Measurements from ENCODE around the gene TRRAP.
A peak's percentile ranks its signal among the peaks of the same experiment; 100 is the strongest.
"Not testable (repeated sequence)": the region's sequence is repeated elsewhere in the genome, so short reads cannot be mapped to it uniquely, and the experiment has no call there.

TRRAP gene

DNA sequence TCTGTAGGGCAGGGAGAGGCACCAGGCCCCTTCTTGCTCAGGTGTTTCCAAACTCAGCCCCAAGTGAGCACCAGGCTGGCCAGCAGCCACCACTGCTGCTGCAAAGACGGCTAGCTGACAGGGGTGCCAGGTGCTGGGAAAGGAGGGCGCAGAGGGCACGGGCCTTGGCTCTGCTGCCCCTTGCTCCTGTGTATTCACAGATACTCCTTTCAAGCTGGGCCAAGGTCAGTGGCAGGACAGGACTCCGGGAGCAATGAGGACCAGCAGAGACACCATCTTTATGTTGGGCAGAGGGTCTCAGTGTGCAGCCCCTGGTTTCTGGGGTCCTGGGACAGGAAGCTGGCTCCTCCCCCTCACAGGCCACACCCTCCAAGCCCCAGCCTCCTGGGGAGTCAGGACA, 155.4 kb downstream of the TRRAP start:
- no peak for DNase-seq

DNA sequence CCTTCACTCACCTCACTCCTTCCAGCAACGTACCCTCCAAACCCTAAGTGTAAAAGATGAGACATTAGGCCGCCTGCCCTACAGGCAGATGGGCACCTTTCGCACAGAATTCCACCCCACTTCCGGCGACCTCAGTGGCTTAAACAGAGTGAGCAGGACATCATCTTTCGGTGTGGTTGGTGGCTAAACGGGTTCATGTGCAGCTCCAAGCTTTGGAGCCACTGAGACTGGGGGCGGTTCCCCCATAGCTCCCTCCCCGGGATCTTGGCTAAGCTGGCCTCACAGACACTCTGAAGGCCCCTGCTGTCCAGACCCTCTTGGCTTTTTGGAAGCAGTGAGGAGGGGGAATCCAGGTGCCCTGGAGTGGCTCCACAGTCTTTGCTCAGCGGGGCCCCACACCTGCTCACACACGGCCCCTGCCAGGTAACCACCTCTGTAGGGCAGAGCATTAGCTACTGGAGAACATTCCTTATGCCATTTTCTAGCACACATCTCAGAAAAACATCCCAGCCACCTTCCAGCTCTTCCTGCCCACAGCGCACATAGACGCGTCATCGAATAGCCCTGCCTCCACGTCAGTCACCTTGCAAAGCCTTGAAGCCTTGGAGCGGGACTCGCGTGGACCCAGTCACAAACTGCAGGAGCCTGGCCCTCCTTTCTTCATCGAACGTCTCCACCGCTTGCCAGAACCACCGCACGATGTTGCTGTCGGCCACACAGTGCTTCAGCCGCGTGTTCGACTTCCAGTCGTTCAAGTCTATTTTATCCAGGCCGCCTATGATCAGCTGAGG, 156.8 kb downstream of the TRRAP start:
- no peak for DNase-seq

DNA sequence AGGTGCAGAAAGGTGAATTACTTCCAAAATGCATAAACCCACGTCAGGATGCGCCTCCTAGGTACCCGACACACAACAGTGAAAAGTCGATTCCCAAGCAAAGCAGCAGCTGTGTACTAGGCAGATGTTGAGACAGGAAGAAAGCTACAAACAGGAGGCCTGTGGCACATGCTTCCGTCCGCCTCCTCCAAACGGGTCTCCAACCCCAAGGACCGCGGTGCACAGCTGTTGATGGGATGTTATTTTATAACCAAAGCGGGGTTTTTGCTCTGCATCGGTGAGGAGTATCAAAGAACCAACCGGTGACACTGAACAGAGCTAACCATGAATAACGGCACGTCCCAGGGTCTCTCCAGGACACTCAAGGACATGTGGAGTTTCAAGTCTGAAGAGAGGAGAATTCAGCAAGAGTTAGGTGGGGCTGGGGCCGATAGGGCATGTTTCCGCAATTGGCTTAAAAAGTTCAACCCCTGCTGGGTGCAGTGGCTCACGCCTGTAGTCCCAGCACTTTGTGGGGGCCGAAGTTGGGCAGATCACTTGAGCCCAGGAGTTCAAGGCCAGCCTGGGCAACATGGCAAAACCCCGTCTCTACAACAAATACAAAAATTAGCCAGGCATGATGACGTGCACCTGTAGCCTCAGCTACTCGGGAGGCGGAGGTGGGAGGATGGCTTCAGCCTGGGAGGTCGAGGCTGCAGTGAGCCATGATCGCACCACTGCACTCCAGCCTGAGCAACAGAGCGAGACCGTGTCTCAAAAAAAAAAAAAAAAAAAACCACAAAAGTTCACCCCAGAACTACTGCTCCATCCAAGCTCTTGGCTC, 157.6 kb downstream of the TRRAP start:
- DNase-seq, result no peak

DNA sequence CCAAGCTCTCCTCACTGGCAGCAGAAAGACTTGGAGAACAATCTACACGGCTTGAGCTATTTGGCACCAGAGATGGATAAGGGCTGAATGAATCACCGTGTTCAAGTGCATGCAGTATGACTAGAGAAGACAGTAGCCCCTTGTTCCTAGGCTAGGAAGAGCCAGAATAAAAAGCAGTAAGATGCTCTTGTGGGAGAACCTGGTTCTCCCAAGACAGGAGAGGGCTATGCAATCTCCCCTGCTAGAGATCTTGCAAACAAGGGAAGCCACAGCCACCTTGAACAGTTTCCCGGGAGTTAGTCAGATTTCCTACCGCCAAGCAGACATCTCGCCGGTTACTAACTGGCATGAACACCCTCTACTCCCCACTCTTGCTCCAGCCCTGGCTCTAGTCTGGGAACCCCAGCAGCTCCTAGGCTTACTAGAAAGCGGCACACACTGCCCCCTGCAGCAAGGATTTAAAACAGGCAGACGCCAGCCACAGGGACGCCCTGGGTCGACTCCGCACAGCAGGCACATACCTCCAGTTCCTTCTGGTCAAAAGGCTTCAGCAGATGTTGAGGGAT, 158.3 kb downstream of the TRRAP start:
- DNase-seq, result no peak

DNA sequence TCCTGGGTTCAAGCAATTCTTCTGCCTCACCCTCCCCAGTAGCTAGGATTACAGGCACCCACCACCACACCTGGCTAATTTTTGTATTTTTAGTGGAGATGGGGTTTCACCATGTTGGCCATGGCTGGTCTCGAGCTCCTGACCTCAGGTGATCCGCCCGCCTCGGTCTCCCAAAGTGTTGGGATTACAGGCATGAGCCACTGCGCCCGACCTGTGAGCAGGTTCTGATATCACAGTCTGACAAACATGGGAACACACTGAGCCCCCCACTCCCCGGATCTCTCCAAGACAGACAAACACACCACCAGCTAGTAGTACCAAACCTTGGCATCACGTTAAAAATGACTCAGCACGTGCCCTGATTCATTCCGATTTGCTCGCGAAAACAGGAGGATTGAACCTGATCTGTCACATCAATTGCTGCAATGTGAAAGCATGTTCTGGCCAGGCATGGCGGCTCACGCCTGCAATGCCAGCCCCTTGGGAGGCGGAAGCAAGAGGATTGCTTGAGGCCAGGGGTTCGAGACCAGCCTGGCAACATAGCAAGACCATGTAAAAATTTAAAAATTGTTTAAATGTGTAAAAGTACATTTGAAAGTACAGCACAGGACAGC, 159.1 kb downstream of the TRRAP start:
- no peak for DNase-seq

DNA sequence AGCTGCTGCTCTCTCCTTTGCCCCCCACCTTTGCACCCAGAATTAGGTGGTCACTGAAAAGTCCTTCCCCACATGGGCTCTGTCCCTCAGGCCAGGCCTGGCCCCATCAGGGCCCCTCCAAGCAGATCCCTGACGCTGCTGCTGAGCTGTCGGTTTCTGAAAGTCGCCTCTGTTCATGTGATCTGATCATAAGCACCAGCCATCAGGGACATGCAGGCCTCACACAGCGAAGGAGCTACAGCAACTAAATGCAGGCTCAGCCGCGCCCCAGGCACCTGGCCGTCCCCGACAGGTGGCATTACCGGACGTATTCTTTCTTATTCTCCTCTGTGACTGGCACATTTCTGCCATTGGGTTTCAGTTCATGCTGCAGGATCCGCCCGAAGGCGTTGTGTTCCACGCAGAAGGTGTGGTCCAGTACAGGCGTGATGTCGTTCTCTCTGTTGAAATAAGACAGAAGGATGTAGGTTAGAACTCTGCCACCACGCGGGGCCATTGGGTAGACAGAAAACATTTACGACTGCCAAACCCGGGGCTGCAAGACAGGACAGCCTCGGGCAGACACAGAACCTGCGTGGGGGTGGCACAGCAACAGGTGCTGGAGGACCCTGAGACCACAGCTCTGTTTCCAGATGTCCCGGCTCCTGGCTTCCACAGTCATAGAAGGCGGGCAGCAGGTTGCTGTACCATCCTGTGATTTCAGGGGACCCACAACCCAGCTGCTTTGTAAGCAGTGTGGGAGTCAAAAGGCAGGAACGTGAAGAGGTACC, 159.9 kb downstream of the TRRAP start:
- DNase-seq, result no peak

DNA sequence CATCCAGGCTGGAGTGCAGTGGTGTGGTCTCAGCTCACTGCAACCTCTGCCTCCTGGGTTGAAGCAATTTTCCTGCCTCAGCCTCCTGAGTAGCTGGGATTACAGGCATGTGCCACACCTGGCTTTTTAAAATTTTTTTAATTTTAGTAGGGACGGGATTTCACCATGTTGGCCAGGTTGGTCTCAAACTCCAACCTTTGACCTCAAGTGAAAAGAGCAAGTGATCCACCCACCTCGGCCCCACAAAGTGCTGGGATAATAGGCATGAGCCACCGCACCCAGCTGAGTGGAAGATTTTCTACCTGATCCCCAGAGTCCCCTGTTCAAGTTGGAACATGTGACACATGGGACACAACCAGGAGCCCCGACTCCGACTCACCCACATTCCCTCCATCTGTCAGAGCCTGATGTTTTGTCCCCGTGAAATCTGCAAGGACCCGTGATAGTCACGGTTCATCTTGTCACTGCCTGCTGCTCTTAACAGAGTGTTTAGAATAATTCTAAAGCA, 161.1 kb downstream of the TRRAP start:
- no peak for DNase-seq

DNA sequence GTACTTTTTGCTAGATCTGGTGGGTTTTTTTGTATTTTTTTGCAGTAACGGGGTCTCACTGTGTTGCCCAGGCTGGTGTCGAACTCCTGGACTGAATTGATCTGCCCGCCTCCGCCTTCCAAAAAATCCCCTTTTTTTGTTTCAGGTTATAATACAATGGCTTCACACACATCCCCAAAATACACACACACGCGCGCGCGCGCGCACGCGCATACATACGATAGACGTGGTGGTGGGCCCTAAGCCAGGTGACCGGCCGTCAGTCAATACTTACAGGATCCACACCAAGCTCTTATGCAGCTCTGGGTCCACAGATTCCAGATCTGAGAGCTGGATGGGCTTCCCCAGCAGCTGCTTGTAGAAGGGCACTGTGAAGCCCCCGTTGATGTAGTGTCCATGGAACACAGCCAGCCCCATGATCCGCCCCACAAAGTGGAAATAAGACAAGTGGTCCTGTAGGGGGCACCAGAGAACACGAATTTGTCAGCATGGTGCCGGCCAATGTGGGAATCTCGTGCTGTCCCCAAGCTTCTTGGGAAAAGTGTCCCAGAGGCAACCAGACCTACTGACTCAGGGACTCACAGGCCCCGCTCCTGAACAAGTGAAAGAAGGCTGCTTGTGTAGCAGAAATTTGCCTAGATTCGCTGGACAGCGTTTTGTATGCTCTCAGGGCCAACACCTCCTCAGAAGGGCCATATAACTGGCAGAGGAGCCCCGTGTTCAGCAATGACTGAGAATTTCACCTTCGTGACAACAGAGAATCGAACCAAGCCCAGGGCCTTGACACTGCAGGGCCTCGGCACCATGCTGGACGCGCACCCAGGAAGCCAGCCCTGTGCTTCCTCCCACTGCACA, 162.0 kb downstream of the TRRAP start:
- DNase-seq, result peak; percentile 39

DNA sequence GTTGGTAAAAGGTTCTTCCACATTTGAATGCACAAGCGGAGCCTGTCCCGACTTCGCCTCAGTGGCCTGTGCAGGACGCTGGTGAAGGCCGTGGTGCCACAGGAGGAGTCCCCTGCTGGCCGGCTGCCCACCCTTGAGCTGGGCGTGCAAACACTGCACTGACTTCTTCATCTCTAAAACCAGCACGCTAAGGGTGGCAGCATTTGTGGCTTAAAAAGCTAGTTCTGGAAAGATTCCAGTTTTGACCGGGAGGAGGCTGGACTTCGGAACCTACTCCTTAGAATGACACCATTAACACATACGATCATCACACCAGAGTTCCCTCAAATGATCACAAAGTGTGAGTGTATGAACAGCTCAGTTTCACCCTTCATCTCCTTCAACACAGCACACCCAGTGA, 163.2 kb downstream of the TRRAP start:
- DNase-seq, result no peak

DNA sequence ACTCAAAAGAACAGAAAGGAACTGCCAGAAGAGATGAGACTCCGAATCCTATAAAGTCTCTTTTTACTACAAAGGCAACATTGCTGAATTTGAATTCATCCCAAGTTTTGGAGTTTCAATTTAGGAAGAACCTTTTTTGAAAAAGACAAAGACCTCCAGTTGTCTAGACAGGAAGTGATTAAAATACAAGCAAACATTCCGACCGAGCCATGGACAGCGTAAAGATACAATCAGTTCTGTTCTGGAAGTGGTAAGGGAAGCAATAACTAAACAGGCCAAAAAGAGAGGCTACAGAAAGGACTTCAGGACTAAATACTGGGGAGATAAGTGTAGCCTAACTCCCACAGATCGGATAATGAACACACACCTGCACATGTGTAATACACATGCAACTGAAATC, 164.6 kb downstream of the TRRAP start:
- no peak for DNase-seq

DNA sequence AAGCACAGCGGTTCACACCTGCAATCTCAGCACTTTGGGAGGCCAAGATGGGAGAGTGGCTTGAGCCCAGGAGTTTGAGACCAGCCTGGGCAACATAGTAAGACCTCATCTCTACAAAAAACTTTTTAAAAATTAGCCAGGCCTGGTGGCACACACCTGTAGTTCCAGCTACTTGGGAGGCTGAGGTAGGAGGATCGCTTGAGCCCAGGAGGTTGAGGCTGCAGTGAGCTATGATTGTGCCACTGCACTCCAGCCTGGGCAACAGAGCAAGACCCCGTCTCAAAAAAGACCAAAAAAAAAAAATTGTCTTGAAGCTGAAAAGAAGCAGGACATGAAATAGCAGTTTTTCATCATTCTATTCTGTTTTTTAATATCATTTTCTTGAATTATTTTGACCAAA, 166.5 kb downstream of the TRRAP start:
- not testable (repeated sequence) for DNase-seq

DNA sequence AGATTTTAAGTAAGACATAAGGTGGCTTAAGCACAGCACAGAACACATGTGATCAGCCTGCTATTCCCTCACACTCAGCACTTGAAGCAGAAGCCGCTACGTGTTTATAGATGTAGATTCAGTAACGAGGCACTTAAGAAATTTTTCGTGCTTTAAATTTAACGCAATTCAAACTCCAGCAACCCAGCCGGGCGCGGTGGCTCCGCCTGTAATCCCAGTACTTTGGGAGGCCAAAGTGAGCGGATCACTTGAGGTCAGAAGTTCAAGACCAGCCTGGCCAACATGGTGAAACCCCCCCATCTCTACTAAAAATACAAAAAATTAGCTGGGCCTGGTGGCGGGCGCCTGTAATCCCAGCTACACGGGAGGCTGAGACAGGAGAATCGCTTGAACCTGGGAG, 167.9 kb downstream of the TRRAP start:
- not testable (repeated sequence) for DNase-seq

DNA sequence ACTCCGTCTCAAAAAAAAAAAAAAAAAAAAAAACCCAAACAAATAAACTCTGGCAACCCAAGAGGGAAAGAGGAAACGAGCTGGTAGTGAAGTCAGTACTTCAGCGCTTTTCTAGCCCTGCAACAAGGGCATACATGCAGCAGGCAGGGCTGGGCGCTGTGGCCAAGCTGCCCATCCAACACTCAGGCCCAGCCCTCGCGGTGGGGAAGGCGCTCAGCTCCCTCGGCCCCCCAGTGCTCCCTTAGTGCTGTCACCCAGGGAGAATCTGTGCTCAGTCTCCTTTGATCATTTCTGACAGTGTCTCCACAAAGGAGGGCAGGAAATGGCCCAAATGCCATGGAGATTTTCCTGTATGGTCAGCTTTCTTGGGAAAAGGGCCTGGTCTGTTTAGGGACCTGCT, 168.4 kb downstream of the TRRAP start:
- DNase-seq, result no peak

DNA sequence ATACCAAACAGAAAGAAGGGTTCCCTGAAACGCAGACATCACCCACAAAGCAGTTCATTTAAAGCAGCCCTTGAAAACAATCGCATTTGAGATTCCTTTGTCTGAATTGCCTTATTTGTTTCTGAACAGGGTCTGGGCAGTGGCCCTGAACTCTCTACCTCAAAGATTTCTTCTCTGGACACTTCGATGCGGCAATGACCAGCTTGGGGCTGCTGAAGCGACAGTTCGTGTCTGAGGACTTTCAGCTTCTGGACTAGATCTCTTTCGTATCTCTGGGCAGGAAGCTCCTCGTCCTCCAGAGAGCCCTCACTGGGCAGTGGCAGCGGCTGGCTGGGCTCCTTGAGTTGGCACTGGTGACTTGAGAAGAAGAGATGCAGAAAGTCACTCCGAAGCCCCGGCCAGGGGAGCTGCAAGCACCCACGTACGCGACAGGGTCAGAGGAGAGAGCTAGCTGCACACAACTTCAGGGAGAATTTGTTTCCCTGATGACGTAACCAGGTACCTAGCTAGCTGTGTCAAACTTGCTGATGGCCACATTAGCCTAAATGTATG, 169.3 kb downstream of the TRRAP start:
- no peak for DNase-seq

DNA sequence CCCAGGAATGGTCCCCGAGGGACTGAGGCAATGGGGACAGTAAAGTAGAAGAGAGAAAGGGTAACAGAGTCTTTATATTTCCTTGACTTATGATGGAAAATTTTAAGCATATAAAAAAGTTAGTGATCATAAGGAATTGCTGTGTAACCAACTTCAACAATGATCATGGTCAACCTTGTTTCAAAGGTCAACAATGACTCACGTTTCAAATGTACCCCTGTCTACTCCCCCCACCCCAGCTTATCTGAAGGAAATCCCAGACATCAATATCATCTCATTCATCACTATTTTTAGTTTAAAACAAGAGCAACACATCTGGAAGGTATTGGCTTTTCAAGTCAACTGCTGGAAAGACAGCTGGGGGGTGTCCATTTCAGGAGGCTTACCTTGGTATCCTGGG, 172.6 kb downstream of the TRRAP start:
- DNase-seq, result no peak

DNA sequence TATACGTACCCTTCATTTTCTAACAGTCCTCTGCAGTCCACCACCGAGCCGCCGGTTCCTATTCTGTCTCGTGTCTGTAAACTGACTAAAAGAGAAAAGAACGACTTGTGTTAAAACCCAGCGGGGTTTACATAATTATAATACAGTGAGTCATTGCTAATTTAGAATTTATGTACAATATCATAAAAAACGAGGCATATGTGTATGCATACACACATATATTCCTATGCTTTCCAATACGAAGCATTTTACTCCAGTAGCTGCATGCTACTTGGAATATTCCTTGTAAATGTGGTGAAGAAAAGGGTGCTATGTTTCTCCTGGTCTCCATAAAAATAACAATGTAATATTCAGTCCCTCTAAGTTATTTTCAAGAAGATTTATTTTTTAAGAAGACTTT, 176.4 kb downstream of the TRRAP start:
- DNase-seq, result no peak

DNA sequence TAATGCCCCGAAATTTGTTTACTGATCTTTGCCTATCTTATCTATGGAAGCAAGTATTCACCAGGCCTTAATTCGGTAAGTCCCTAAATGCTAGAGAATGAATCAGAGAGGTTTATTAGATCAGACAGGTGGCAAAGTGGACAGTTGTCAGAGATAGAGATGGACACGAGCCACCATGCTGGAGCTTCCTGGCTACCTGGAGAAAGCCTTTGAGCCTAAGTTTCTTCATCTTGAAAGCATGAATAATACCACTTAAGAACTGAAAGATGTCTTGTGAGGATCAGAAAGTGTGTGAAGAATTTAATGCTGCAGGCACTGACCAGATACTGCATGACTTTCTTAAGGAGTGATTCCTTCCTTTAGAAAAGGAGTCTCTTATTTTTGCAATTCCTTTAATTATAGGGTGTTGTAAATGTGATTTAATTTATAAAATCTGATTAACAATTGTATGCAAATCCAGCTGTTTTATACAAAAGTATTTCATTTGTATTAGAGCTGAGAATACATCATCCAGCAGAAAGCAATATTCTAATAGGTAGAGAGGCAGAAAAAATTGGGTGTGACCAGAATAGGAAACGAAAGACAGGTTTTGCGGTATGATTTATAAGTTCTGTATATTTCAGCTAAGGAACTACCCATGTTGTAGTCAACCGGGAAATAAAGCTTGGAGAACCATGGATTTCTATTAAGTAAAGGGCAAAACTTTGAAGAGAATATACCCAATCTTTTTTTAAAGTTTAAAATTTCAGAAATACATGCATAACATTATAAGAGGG, 182.9 kb downstream of the TRRAP start:
- no peak for DNase-seq

All from NCI-H510A treated with DMSO at 0.1 percent for 48 hours (cell line).